Ascending aorta (tissue), 2 donors: Measurements from ENCODE around the gene STX8. TPM values are rescaled to one million over a fixed set of nuclear protein-coding genes. Genes with fewer than 3 reads are reported as not detected.

Source experiments
- DNase-seq, 2 donors: peaks; one replicate each; pipeline ENCODE4 v3.0.0-alpha.2; 2019; ENCODE audit warnings: low spot score in 2 of 2
- H3K27ac ChIP-seq, 2 donors: fragments of 200-600 bp; sonication (generic); one replicate each; pipeline ENCODE4 v1.5.1; 2016 to 2017; ENCODE audit warnings: mild to moderate bottlenecking in 1 of 2
- H3K27me3 ChIP-seq: fragments of 200-600 bp; sonication (generic); one replicate; pipeline ENCODE4 v1.5.1; 2017
- H3K36me3 ChIP-seq, 2 donors: fragments of 200-600 bp; sonication (generic); one replicate each; pipeline ENCODE4 v1.5.1; 2016
- H3K4me1 ChIP-seq, 2 donors: fragments of 200-600 bp; sonication (generic); one replicate each; pipeline ENCODE4 v1.5.1; 2016 to 2017; ENCODE audit warnings: mild to moderate bottlenecking in 1 of 2
- H3K4me3 ChIP-seq, 2 donors: fragments of 200-600 bp; sonication (generic); one replicate each; pipeline ENCODE4 v1.5.1; 2016 to 2017; ENCODE audit warnings: mild to moderate bottlenecking in 1 of 2
- H3K9me3 ChIP-seq, 2 donors: fragments of 200-600 bp; sonication (generic); one replicate each; pipeline ENCODE4 v1.5.1; 2016
- intact Hi-C: fragments of 100-400 bp; cut with DNase I; formaldehyde crosslinking; loops from one replicate; pipeline ENCODE4 v1.15.1; 2023
- total RNA-seq: library from RNA; depleted of rRNA; stranded (reverse); fragments of >200 nt; gene quantifications from one replicate; pipeline ENCODE4 v1.1.0, GENCODE V29; 2016
- TF ChIP-seq, protein P1 (sequence below), 3 experiments: fragments of 200-600 bp in 2 of 3; fragments of 450-650 bp in 1 of 3; sonication (generic) in 2 of 3; IDR thresholded peaks; one replicate each; pipeline ENCODE4 v1.5.1; 2016 to 2019; ENCODE audit warnings: antibody characterized with exemption in 3 of 3, mild to moderate bottlenecking in 1 of 3, moderate library complexity in 1 of 3

The STX8 gene
- total RNA-seq, 1 donor from 2014 or later, result 7.6 TPM

DNA sequence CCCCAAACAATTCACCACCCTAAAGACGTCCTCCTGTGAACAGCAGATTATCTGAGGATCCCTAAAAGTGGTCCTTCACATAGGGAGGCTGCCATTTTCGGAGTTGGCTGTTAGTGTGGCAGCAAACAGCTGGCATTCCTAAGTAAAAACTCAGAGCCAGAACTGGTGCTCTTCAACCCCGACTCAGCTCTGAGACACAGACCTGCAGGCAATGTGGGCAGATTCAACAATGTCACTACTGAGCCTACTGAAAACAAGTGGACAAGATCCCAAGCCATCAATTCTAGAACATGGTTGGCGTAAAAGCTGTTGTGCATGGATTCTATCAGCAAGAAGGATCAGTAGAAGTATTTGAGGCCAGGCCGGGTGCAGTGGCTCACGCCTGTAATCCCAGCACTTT lies 307.1 kb downstream of the STX8 start:
- TF ChIP-seq, protein P1, sequence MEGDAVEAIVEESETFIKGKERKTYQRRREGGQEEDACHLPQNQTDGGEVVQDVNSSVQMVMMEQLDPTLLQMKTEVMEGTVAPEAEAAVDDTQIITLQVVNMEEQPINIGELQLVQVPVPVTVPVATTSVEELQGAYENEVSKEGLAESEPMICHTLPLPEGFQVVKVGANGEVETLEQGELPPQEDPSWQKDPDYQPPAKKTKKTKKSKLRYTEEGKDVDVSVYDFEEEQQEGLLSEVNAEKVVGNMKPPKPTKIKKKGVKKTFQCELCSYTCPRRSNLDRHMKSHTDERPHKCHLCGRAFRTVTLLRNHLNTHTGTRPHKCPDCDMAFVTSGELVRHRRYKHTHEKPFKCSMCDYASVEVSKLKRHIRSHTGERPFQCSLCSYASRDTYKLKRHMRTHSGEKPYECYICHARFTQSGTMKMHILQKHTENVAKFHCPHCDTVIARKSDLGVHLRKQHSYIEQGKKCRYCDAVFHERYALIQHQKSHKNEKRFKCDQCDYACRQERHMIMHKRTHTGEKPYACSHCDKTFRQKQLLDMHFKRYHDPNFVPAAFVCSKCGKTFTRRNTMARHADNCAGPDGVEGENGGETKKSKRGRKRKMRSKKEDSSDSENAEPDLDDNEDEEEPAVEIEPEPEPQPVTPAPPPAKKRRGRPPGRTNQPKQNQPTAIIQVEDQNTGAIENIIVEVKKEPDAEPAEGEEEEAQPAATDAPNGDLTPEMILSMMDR (IDR thresholded peaks at IDR 0.05), result no peak
- Histone ChIP-seq H3K27me3 (no peaks in the 10 kb centered on the region), H3K9me3 (peaks cover 0 to 5% of the 10 kb centered on the region in 2 donors), H3K4me3 (no peak overlapping the region), H3K27ac (no peak overlapping the region), H3K4me1 (peaks cover 0 to 6% of the 10 kb centered on the region in 2 donors), H3K36me3 (no peaks in the 10 kb centered on the region)
- DNase-seq, result no peak
- intact Hi-C loops, result no loop called here

- Histone ChIP-seq H3K4me3 (peak overlapping the region; percentile 21 to 23), H3K27ac (peak overlapping the region; percentile 37 to 57), H3K27me3 (no peaks in the 10 kb centered on the region), H3K9me3 (peaks cover 0 to 5% of the 10 kb centered on the region in 2 donors), H3K36me3 (no peaks in the 10 kb centered on the region), H3K4me1 (peaks cover 0 to 6% of the 10 kb centered on the region in 2 donors)
- no peak for DNase-seq
- intact Hi-C loops, result no loop called here
- TF ChIP-seq, protein P1 (IDR thresholded peaks at IDR 0.05), result no peak
Observed at GRCh38 chr17:9266697-9267117, 308.9 kb downstream of the STX8 start.

DNA sequence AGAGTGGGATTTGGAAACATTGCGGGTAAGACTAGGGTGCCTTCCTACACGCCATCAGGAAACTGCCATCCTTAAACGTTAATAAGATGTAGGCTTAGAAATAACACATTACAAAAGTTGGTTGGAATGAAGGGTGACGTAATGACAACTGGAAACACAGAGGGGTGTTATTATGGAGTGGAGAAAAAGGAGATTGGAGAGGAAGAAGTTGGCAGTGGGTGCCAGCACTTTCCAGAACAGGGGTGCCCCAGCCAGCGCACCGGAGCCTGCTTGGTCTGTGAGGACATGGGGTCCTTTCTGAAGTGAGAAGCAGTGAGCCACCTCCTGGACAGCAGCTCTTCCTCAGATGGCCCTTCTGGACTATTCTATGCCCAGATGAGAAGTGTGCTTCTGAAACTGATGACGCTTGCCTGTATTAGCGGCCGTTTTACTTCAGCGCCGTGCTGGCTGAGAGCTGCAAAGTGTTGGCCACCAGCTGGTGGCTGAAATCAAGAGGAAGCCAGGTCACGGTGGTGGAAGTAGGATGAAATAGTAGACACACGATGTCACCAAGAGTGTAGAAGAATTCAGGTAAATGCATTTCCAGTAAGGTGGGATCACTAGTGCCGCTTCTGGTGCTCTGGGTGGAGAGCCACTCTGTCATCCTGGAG lies 309.5 kb downstream of the STX8 start:
- Histone ChIP-seq H3K4me1 (peaks cover 0 to 6% of the 10 kb centered on the region in 2 donors), H3K27ac (peak overlapping the region; percentile 37 to 57), H3K27me3 (no peaks in the 10 kb centered on the region), H3K36me3 (no peaks in the 10 kb centered on the region), H3K4me3 (peak overlapping the region; percentile 21 to 23), H3K9me3 (peaks cover 0 to 5% of the 10 kb centered on the region in 2 donors)
- DNase-seq, result no peak
- intact Hi-C loops, result no loop called here
- TF ChIP-seq, protein P1 (IDR thresholded peaks at IDR 0.05), result peak in 1 of 3 experiments; percentile 16

GRCh38 chr17:9261081-9262012 lies 314.3 kb downstream of the STX8 start:
- Histone ChIP-seq H3K27ac (no peak overlapping the region), H3K27me3 (no peaks in the 10 kb centered on the region), H3K36me3 (no peaks in the 10 kb centered on the region), H3K4me3 (no peak overlapping the region), H3K4me1 (peaks cover 0 to 2% of the 10 kb centered on the region in 2 donors), H3K9me3 (peaks cover 0 to 5% of the 10 kb centered on the region in 2 donors)
- intact Hi-C loops, result no loop called here
- TF ChIP-seq, protein P1 (IDR thresholded peaks at IDR 0.05), result no peak
- no peak for DNase-seq

DNA sequence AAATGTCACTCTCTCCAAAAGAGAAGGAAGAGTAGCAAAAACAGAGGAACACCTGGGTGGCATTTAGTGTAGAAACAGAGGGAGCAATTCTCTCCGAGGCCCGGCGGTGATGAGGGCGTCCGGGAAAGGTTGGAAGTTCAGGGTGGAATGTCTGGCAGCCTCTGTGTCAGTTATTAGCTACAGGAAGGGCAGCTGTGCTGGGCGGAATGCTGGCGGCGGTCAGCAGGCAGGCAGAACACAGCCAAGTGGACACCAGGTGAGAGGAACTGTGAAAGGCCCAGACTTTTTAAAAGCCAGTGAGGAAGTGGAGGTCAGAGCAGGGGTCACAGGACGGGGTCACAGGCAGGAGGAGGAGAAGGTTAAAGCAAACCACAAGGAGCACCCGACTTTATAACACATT lies 316.2 kb downstream of the STX8 start:
- Histone ChIP-seq H3K9me3 (peaks cover 0 to 5% of the 10 kb centered on the region in 2 donors), H3K4me1 (no peaks in the 10 kb centered on the region), H3K4me3 (no peak overlapping the region), H3K27ac (no peak overlapping the region), H3K27me3 (no peaks in the 10 kb centered on the region), H3K36me3 (no peaks in the 10 kb centered on the region)
- intact Hi-C loops, result no loop called here
- DNase-seq, result no peak
- TF ChIP-seq, protein P1 (IDR thresholded peaks at IDR 0.05), result no peak
